HG03139 (cell line): ENCODE results near the gene PHLPP2.
A peak's percentile ranks its signal among the peaks of the same experiment; 100 is the strongest.

Experiments
- ATAC-seq: cut with Tn5 transposase; IDR thresholded peaks from one replicate; pipeline ENCODE4 v1.9.1; 2021; ENCODE audit not compliant: unreplicated experiment

Gene PHLPP2

GRCh38 chr16:71724320-71724751, at the start of gene PHLPP2:
TSS of gene PHLPP2 (minus strand) at chr16:71724701. CDS start at chr16:71714795, 9,906 bp downstream.
- ATAC-seq = no peak

- no peak for ATAC-seq
These were observed 47.1 kb upstream of the PHLPP2 start for GRCh38 chr16:71771571-71771970.

GRCh38 chr16:71769222-71769621, 44.7 kb upstream of the PHLPP2 start:
- ATAC-seq = no peak

- ATAC-seq = no peak
These were observed 42.8 kb upstream of the PHLPP2 start for GRCh38 chr16:71767060-71767900.

GRCh38 chr16:71762186-71762585, 37.7 kb upstream of the PHLPP2 start:
- no peak for ATAC-seq

GRCh38 chr16:71761097-71761496, 36.6 kb upstream of the PHLPP2 start:
- ATAC-seq = no peak

- no peak for ATAC-seq
These were observed 33.8 kb upstream of the PHLPP2 start for GRCh38 chr16:71758293-71758760.

- no peak for ATAC-seq
These were observed 30.2 kb upstream of the PHLPP2 start for GRCh38 chr16:71754652-71755051.

GRCh38 chr16:71754108-71754507, 29.6 kb upstream of the PHLPP2 start:
- ATAC-seq = no peak

GRCh38 chr16:71748226-71748625, 23.7 kb upstream of the PHLPP2 start:
- no peak for ATAC-seq

GRCh38 chr16:71746442-71747046, 22.0 kb upstream of the PHLPP2 start:
- ATAC-seq = no peak

- ATAC-seq = no peak
These were observed 14.4 kb upstream of the PHLPP2 start for GRCh38 chr16:71738855-71739254.

- ATAC-seq = no peak
These were observed 13.0 kb upstream of the PHLPP2 start for GRCh38 chr16:71737501-71737900.

- no peak for ATAC-seq
These were observed 10.0 kb upstream of the PHLPP2 start for GRCh38 chr16:71734511-71734910.

GRCh38 chr16:71732587-71732986, 8.1 kb upstream of the PHLPP2 start:
- ATAC-seq = no peak

- no peak for ATAC-seq
These were observed 3.2 kb upstream of the PHLPP2 start for GRCh38 chr16:71727551-71728324.

GRCh38 chr16:71726476-71727315, 2.2 kb upstream of the PHLPP2 start:
- ATAC-seq = no peak

- ATAC-seq = peak; percentile 73
These were observed 773 bp downstream of the PHLPP2 start for GRCh38 chr16:71723537-71724319.

- peak; percentile 33 for ATAC-seq
These were observed 1.5 kb downstream of the PHLPP2 start for GRCh38 chr16:71722801-71723536.
